Activated T-helper 1 cell treated with Interleukin-2 at 50 U/mL for 16 hours (primary cell): ENCODE data around the gene GPR148.

ENCODE experiments used
- DNase-seq: peaks from one replicate; pipeline ENCODE4 v3.0.0-alpha.2; 2020; ENCODE audit warnings: low read depth

Gene GPR148

GRCh38 chr2:130769343-130769907 is 40.6 kb downstream of the GPR148 start:
- DNase-seq = no peak

- no peak for DNase-seq
These were observed 47.7 kb downstream of the GPR148 start for GRCh38 chr2:130776550-130776949.

GRCh38 chr2:130778781-130779180 is 49.9 kb downstream of the GPR148 start:
- no peak for DNase-seq
